Activated CD4-positive, alpha-beta T cell treated with anti-CD3 and anti-CD28 coated beads, Interleukin-2, amount 50 U/mL, for 24 hours (primary cell): ENCODE measurements around the gene TNPO2.
"Not testable (repeated sequence)": the region's sequence is repeated elsewhere in the genome, so short reads cannot be mapped to it uniquely, and the experiment has no call there.

ENCODE experiments used
- DNase-seq, 2 donors: peaks; one replicate each; pipeline ENCODE4 v3.0.0-alpha.2; 2020; ENCODE audit warnings: low read depth in 1 of 2, low spot score in 1 of 2

TNPO2 gene

GRCh38 chr19:12678039-12678438 lies 45.7 kb downstream of the TNPO2 start:
- not testable (repeated sequence) for DNase-seq

- DNase-seq, result no peak
Measured at GRCh38 chr19:12676928-12677327, 46.8 kb downstream of the TNPO2 start.

- peak; percentile 73 to 86 for DNase-seq
Measured at GRCh38 chr19:12676384-12676792, 47.3 kb downstream of the TNPO2 start.

GRCh38 chr19:12675940-12676339 lies 47.8 kb downstream of the TNPO2 start:
- DNase-seq, result no peak

DNA sequence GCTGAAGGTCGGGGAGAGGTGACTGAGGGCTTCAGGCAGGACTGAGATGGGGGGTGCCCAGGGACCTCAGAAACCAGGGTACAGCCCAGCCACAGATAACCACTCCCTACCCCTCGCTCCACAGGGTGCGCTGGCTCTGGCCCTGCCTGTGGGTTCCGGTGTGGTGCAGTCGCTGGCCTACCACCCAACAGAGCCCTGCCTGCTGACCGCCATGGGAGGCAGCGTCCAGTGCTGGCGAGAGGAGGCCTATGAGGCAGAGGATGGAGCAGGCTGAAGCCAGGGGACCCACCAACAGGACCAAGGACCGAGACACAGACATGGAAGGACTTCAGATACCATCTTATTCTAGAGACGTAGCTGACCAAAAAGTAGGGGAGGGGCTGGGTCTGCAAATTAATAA lies 48.3 kb downstream of the TNPO2 start:
- no peak for DNase-seq

DNA sequence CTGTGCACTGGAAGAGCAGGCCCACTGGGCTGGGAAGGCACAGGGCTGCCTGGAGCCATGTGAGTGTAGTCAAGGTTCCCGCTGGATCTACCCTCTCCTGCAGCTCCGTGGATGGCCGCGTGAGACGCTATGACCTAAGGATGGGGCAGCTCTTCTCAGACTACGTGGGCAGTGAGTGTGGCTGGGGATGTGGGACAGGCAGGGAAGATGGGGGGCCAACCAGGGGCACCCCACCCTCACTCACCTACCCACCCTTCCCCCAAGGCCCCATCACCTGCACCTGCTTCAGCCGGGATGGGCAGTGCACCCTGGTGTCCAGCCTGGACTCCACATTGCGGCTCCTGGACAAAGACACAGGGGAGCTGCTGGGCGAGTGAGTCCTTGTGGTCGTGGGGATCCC lies 51.0 kb downstream of the TNPO2 start:
- DNase-seq, result no peak

DNA sequence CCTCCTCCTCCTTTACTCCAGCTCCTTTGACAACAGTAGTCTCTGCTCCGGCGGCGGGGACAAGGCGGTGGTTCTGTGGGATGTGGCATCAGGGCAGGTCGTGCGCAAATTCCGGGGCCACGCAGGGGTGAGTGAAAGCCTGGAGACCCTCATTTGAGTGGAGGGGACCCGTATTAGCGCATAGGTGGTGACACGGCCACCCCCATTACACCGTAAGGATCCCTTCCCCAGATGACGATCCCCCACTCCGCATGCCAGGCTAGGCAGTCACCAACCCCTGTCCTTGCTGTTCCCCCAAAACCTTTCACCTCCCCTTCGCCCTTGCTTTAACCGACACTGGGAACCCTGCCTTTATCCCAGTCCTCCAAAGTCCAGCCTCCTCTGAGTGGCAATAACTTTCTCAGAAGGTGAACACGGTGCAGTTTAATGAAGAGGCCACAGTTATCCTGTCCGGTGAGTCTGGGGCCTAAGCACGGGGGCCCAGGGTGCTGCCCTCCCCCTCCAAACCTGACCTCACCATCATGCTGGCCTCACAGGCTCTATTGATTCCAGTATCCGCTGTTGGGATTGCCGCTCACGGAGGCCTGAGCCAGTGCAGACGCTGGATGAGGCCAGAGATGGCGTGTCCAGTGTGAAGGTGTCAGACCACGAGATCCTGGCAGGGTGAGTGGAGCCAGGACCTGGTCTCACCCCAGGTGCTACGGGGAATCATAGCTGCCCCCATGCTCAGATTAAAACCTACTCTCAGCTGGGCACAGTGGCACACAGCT lies 53.4 kb downstream of the TNPO2 start:
- DNase-seq, result no peak

DNA sequence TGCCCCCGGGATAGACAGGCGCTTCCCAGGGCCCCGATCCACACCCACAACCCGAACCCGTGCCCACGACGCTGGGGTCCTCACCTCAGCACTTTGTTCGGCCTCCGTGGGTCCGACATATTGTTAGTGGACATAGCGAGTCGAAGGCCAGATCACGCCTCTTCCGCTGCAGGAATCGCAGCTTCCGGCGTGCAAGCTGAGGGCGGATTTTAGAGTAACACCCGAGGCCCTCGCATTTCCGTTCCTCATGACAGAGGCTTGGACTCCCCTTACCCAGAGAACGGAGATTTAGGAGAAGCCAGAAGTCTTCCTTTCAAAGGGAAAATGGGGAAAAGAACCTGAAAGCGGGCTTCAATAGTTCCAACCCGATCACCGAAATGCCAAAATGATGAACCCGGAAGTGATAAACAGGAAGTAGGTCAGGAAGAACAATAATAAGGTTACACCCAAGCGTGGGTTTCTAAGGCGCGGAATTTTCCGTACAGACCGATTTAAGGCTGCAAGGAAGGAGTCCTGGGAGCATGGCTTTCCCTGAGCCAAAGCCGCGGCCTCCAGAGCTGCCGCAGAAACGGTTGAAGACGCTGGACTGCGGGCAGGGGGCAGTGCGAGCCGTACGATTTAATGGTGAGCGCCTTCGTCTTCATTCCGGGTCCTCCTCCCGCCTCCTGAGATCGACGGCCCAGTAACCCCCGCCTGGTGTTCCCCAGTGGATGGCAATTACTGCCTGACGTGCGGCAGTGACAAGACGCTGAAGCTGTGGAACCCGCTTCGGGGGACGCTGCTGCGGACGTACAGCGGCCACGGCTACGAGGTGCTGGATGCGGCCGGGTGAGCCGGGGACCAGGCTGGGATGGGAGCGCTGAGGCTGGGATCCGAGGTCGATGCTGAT lies 54.2 kb downstream of the TNPO2 start:
- peak; percentile 63 to 70 for DNase-seq

- peak; percentile 40 to 45 for DNase-seq
Measured at GRCh38 chr19:12668932-12669269, 54.8 kb downstream of the TNPO2 start.

DNA sequence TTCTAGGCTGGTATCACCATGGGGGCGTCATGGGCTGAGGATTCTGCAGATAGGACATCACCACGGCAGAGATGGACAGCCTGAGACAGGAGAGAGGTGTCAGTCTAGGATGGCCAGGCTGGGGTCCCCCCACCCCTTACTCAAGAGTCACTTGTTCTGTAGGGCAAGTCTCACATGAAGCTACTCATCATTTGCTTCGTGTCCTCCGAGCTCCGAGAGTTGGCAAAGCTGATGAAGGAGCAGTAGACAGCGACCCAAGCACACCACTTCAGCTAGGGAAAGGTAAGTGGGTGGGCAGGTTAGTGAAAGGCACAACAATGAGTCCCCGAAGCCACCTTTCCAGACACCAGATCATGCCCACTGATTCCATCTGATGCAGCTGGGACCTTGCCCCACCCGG lies 55.4 kb downstream of the TNPO2 start:
- DNase-seq, result no peak

DNA sequence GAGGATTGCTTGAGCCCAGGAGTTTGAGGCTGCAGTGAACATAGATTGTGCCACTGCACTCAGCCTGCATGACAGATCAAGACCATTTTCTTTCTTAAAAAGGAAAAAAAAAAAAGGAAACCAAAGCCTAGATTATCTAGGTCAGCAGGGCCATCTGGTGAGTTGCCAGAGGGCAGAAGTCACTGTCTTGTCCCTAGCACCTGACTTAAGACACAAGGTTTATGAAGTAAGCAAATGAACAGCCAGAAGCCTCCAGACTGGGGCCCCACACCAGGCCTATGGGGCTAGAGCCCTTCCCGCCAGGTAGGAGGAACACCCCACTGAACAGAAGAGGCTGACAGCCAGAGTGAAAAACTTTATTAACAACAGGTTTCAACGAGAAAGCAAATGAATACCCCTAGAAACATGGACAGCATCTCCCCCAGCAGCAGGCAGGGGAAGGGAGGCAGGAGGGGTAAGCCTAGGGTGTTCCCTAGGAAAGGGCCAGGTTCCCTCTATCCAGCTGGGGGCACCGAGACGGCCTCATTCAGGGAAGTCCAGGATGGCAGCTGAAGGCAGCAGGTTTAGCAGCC lies 55.9 kb downstream of the TNPO2 start:
- no peak for DNase-seq

DNA sequence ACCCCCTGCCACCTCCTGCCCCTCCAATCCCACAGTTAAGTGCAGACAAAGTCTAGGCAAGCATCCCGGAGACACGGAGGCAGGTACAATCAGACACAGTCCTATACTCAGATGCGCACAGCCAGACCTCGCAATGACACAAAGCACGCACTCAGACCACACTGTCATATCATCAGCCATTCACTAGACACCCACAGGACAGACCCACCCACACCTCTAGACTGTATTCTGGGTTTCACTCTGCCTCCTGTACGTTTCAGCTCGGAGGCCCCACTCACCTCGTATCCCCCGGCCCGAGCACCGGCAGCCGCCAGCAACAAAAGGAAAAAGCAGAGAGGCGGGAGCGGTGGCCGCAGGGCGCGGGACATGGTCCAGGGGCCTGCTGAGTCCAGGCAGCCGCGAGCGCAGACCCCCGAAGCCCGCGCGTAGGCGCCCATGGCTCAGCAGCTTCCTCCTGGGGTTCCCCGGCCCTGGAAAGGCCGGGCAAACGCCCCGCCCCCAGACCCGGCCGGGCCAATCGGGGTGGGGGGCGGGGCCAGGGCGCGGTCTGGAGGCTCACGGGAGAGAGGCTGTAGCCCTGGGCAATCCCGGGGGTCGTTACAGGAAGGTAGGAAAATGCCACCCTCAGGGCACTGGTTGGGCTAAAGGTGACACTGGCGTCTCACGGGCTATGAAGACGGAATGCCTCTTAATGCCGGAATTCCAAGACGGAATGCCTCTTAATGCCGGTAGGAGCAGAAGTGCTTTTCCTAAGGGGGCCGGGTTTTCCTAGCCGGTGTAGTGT lies 57.3 kb downstream of the TNPO2 start, which contains the start of the genes MAN2B1 and WDR83:
Gene MAN2B1, minus strand, starts transcription at position 478 of the 784 bp plus-strand sequence. Its CDS starts 41 bp downstream, at position 437.
Gene WDR83, plus strand, starts transcription at position 543 of the 784 bp plus-strand sequence. CDS start 2,984 bp downstream, outside the sequence.
- peak; percentile 61 to 70 for DNase-seq

DNA sequence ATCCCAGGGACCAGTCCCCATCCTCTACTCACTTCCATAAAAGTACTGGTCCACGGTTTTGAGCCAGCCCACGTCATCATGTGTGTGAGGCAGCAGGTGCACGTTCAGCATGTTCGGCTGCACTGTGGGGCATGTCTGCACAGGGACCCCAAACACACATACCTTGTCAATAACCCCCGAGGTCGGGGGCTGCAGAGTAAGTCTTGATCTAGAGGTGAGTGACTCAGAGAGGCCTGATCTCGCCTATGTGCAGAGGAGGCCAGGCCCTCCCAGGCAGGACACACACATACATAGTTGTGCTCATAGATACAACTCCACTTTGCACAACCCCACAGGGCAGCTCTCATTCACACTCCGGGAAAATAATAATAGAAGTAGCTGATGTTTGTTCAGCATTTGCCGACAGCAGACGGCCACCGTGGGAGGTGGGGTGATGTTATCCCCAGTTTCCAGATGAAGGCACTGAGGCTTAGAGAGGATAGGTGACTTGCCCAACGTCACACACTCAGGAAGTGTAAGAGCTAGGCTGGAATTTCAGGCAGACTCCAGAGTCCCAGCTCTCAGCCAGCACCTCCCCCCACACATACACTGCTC lies 58.0 kb downstream of the TNPO2 start:
- no peak for DNase-seq

- DNase-seq, result peak in 1 of 2 donors; percentile 39
Measured at GRCh38 chr19:12665281-12665573, 58.5 kb downstream of the TNPO2 start.

DNA sequence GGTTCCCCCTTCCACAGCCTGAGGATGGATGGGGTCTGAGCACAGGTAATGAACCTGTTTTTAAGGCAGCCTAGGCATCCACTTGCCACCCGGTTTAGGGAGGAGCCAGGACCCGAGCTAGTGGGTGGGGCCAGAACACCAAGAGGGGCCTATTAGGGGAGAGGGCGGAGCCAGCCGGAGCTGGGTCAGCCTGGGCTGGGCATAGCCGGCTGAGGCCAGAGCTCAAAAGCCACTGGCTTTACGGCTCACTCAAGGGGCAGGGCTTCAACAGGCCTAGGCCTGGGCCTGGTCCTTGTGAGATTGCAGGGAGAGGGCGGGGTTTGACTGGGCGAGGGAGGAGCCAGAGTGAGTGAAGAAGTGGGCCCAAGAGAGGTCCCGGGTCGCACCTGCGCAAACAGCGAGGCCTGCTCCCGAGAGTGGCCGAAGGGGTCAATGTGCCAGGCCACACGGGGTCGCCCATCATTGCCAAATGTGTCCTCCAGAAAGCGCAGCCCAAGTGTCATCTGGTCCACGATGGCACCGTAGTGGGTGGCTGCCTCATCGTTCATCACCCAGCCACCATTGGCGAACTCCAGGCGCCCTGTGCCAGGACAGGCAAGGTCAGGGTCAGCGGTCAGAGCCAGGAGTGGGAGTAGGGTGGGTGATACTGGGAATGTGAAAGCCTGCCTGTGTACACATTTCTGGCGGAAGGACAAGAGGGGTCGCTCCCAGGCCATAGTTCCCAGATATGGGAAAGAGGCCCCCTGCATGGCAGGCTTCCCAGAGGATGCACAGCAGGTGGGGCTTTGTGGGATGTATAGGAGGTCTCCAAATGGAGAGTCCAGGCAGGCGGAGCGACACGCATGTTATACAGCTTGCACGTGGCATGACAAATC lies 59.1 kb downstream of the TNPO2 start:
- DNase-seq, result no peak

GRCh38 chr19:12660980-12661379 lies 62.8 kb downstream of the TNPO2 start:
- DNase-seq, result no peak

DNA sequence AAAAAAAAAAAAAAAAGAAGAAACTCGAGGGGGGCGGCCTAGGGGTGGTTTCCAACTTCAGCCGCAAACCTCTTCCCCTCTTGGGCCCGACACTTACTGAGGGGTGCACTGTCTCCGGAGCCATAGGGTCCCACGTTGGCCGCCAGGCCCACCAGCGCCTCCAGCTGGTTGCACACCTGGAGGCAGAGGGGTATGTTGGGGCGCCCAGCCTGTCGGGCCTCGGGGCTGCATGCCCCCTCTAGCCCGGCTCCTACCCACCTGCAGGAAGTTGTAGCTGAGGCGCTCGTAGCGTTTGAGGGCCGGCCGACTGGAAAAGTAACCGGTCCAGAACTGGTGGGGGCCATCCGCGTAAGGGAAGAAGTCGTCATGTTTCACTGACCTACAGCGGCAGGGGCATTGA lies 65.8 kb downstream of the TNPO2 start:
- DNase-seq, result no peak

- no peak for DNase-seq
Measured at GRCh38 chr19:12656899-12657571, 66.7 kb downstream of the TNPO2 start.

- no peak for DNase-seq
Measured at GRCh38 chr19:12655546-12655945, 68.2 kb downstream of the TNPO2 start.
